OCI-LY1 (cell line): Measurements from ENCODE around the gene OR10G3.
"Not testable (repeated sequence)": the region's sequence is repeated elsewhere in the genome, so short reads cannot be mapped to it uniquely, and the experiment has no call there.

Source experiments
- H2AFZ ChIP-seq: fragments of 200-600 bp; sonication (generic), shearing (Covaris generic); 2 replicates; pipeline ENCODE4 v1.6.0; 2014; ENCODE audit warnings: antibody characterized with exemption, mild to moderate bottlenecking, low read length
- H3F3A ChIP-seq: fragments of 200-600 bp; sonication (generic), shearing (Covaris generic); 2 replicates; pipeline ENCODE4 v1.6.0; 2014; ENCODE audit warnings: mild to moderate bottlenecking, antibody characterized with exemption, low read length, moderate library complexity; ENCODE audit not compliant: insufficient read depth
- H3K27ac ChIP-seq: fragments of 200-600 bp; sonication (generic); 2 replicates; pipeline ENCODE4 v1.5.1; 2014; ENCODE audit warnings: low read length, mixed run types, mild to moderate bottlenecking, low read depth; ENCODE audit not compliant: poor library complexity, severe bottlenecking
- H3K27me3 ChIP-seq: fragments of 200-600 bp; sonication (generic); 2 replicates; pipeline ENCODE4 v1.6.0; 2014; ENCODE audit warnings: antibody characterized with exemption, mild to moderate bottlenecking, low read length, moderate library complexity; ENCODE audit not compliant: insufficient read depth
- H3K36me3 ChIP-seq: fragments of 200-600 bp; sonication (generic); 2 replicates; pipeline ENCODE4 v1.6.1; 2014; ENCODE audit warnings: mild to moderate bottlenecking, antibody characterized with exemption, low read length, moderate library complexity, mixed read lengths; ENCODE audit not compliant: insufficient read depth
- H3K4me1 ChIP-seq: fragments of 200-600 bp; sonication (generic); 2 replicates; pipeline ENCODE4 v1.5.1; 2014; ENCODE audit warnings: mild to moderate bottlenecking, low read length, moderate library complexity; ENCODE audit not compliant: insufficient read depth, severe bottlenecking
- H3K4me2 ChIP-seq: fragments of 200-600 bp; sonication (generic), shearing (Covaris generic); 2 replicates; pipeline ENCODE4 v1.6.1; 2014; ENCODE audit warnings: low read length
- H3K4me3 ChIP-seq: fragments of 200-600 bp; sonication (generic); 2 replicates; pipeline ENCODE4 v1.5.1; 2014; ENCODE audit warnings: low read length, low read depth, mild to moderate bottlenecking, mixed read lengths; ENCODE audit not compliant: poor library complexity, severe bottlenecking
- H3K79me2 ChIP-seq: fragments of 200-600 bp; shearing (Covaris generic); 2 replicates; pipeline ENCODE4 v1.6.1; 2016; ENCODE audit warnings: mixed run types, low read length, mixed read lengths; ENCODE audit not compliant: insufficient read depth
- H3K9ac ChIP-seq: fragments of 200-600 bp; sonication (generic), shearing (Covaris generic); 2 replicates; pipeline ENCODE4 v1.6.1; 2014; ENCODE audit warnings: mild to moderate bottlenecking, low read length, mixed read lengths
- H3K9me2 ChIP-seq: fragments of 200-600 bp; sonication (generic), shearing (Covaris generic); 2 replicates; pipeline ENCODE4 v1.6.1; 2014; ENCODE audit warnings: low read depth, mild to moderate bottlenecking, low read length, mixed read lengths
- H3K9me3 ChIP-seq: fragments of 200-600 bp; shearing (Covaris generic); 2 replicates; pipeline ENCODE4 v1.6.1; 2014; ENCODE audit warnings: low read length, mixed read lengths
- H4K20me1 ChIP-seq: fragments of 200-600 bp; sonication (generic), shearing (Covaris generic); 2 replicates; pipeline ENCODE4 v1.6.0; 2016; ENCODE audit warnings: mild to moderate bottlenecking, low read length; ENCODE audit not compliant: insufficient read depth
- CTCF ChIP-seq: fragments of 200-600 bp; sonication (generic), shearing (Covaris generic); IDR thresholded peaks from 2 replicates; pipeline ENCODE4 v1.5.1; 2017; ENCODE audit warnings: mild to moderate bottlenecking, antibody characterized with exemption, low read length, moderate library complexity, mixed read lengths
- EZH2 ChIP-seq: fragments of 200-600 bp; sonication (generic), shearing (Covaris generic); IDR thresholded peaks from 2 replicates; pipeline ENCODE4 v1.8.0; 2017; ENCODE audit warnings: borderline replicate concordance, mixed run types, mild to moderate bottlenecking, antibody characterized with exemption, low read length, moderate library complexity, mixed read lengths

Gene OR10G3

GRCh38 chr14:21557084-21557901, 22.6 kb downstream of the OR10G3 start:
- no peaks in the 10 kb centered on the region for H4K20me1 ChIP-seq
- no peak overlapping the region for H3K27ac ChIP-seq
- no peaks in the 10 kb centered on the region for H3F3A ChIP-seq
- TF ChIP-seq EZH2 (no peak), CTCF (peak; percentile 83)
- H3K36me3 ChIP-seq = no peaks in the 10 kb centered on the region
- peak overlapping the region; percentile 8 for H3K4me3 ChIP-seq
- H3K9me3 ChIP-seq = no peaks in the 10 kb centered on the region
- H3K4me1 ChIP-seq = peaks cover 5% of the 10 kb centered on the region
- H3K9ac ChIP-seq = no peak overlapping the region
- H3K4me2 ChIP-seq = peak overlapping the region; percentile 28; the same call in 1 of the 2 replicates
- H3K79me2 ChIP-seq = no peaks in the 10 kb centered on the region
- no peaks in the 10 kb centered on the region for H3K27me3 ChIP-seq
- no peak overlapping the region for H2AFZ ChIP-seq
- H3K9me2 ChIP-seq = no peaks in the 10 kb centered on the region

GRCh38 chr14:21556378-21557083, 23.3 kb downstream of the OR10G3 start:
- no peak overlapping the region for H3K27ac ChIP-seq
- no peak overlapping the region for H3K4me3 ChIP-seq
- H3K9me3 ChIP-seq = no peaks in the 10 kb centered on the region
- no peaks in the 10 kb centered on the region for H4K20me1 ChIP-seq
- no peaks in the 10 kb centered on the region for H3K36me3 ChIP-seq
- H3K9me2 ChIP-seq = no peaks in the 10 kb centered on the region
- no peak overlapping the region for H3K9ac ChIP-seq
- no peak overlapping the region for H2AFZ ChIP-seq
- no peaks in the 10 kb centered on the region for H3K79me2 ChIP-seq
- no peak overlapping the region for H3K4me2 ChIP-seq
- no peaks in the 10 kb centered on the region for H3F3A ChIP-seq
- no peaks in the 10 kb centered on the region for H3K27me3 ChIP-seq
- no peak for TF ChIP-seq EZH2
- TF ChIP-seq CTCF = no peak
- peaks cover 5% of the 10 kb centered on the region for H3K4me1 ChIP-seq

GRCh38 chr14:21553266-21553665, 26.6 kb downstream of the OR10G3 start:
- no peaks in the 10 kb centered on the region for H3K27me3 ChIP-seq
- TF ChIP-seq EZH2 (no peak), CTCF (no peak)
- H3K36me3 ChIP-seq = no peaks in the 10 kb centered on the region
- no peak overlapping the region for H2AFZ ChIP-seq
- no peaks in the 10 kb centered on the region for H3K79me2 ChIP-seq
- no peaks in the 10 kb centered on the region for H3K9me2 ChIP-seq
- no peaks in the 10 kb centered on the region for H3K9me3 ChIP-seq
- no peaks in the 10 kb centered on the region for H4K20me1 ChIP-seq
- H3K4me2 ChIP-seq = no peak overlapping the region
- no peak overlapping the region for H3K27ac ChIP-seq
- H3F3A ChIP-seq = no peaks in the 10 kb centered on the region
- peaks cover 5% of the 10 kb centered on the region for H3K4me1 ChIP-seq
- no peak overlapping the region for H3K9ac ChIP-seq
- H3K4me3 ChIP-seq = no peak overlapping the region

GRCh38 chr14:21544588-21544987, 35.3 kb downstream of the OR10G3 start:
- H3K9me2 ChIP-seq = not testable (repeated sequence)

More at GRCh38 chr14:21544588-21544987, 35.3 kb downstream of the OR10G3 start:
- not testable (repeated sequence) for H3F3A ChIP-seq, H3K79me2 ChIP-seq, H3K4me2 ChIP-seq, H3K27me3 ChIP-seq, H3K9me3 ChIP-seq, H3K27ac ChIP-seq, H3K4me3 ChIP-seq, H2AFZ ChIP-seq, H4K20me1 ChIP-seq, H3K9ac ChIP-seq, H3K36me3 ChIP-seq, H3K4me1 ChIP-seq
